ENCODE data around the gene DUSP18. TPM values are rescaled to one million over a fixed set of nuclear protein-coding genes. Genes with fewer than 3 reads are reported as not detected.
A peak's percentile ranks its signal among the peaks of the same experiment; 100 is the strongest.

Gene DUSP18
- polyA plus RNA-seq, 1 of the 3 experiments (the other 2 are of a cell fraction): 11.7 TPM

- TF ChIP-seq TEAD4 (IDR thresholded peaks at IDR 0.05; ENCODE audit: borderline replicate concordance, insufficient read depth) (no peak), CHD2 (IDR thresholded peaks at IDR 0.05; ENCODE audit: low read length, partially characterized antibody) (peak; percentile 90), IRF3 (IDR thresholded peaks at IDR 0.05; ENCODE audit: low read depth, low read length) (no peak), PBX3 (IDR thresholded peaks at IDR 0.05) (no peak), GATA2 (CRISPR knock-in tag; IDR thresholded peaks at IDR 0.05) (no peak), ZBTB33 (IDR thresholded peaks at IDR 0.05; ENCODE audit: borderline replicate concordance, low read depth) (no peak), NFIC (IDR thresholded peaks at IDR 0.05; ENCODE audit: borderline replicate concordance) (peak; percentile 5; the same call in 1 of the 2 replicates), MEF2A (IDR thresholded peaks at IDR 0.05; ENCODE audit: borderline replicate concordance, low read depth) (no peak), SMC3 (IDR thresholded peaks at IDR 0.05; ENCODE audit: low read depth, low read length) (peak; percentile 27), REST (IDR thresholded peaks at IDR 0.05; ENCODE audit: low read depth, low read length) (no peak), YY1 (IDR thresholded peaks at IDR 0.05; ENCODE audit: low read depth) (no peak), RCOR1 (IDR thresholded peaks at IDR 0.05; ENCODE audit: low read length) (no peak), EZH2phosphoT487 (IDR thresholded peaks at IDR 0.05; ENCODE audit: borderline replicate concordance, low read depth) (no peak), TCF12 (IDR thresholded peaks at IDR 0.05) (peak; percentile 29; the same call in 1 of the 2 replicates), RFX5 (IDR thresholded peaks at IDR 0.05; ENCODE audit: low read length) (no peak), ELF1 (IDR thresholded peaks at IDR 0.05) (no peak)
These were observed 32.1 kb downstream of the DUSP18 start, which contains the start of gene SLC35E4 (continued) for GRCh38 chr22:30635273-30636225.
